ENCODE results near the gene CD27.
A peak's percentile ranks its signal among the peaks of the same experiment; 100 is the strongest.
"Not testable (repeated sequence)": the region's sequence is repeated elsewhere in the genome, so short reads cannot be mapped to it uniquely, and the experiment has no call there.

The CD27 gene

GRCh38 chr12:6444704-6445688 is at the start of gene CD27:
Gene CD27, plus strand, starts transcription at chr12:6444955. Its CDS starts 141 bp downstream, at chr12:6445096.
- no peak for DNase-seq (ENCODE audit: low spot score)

- no peak for DNase-seq (ENCODE audit: low spot score)
Observed at GRCh38 chr12:6396031-6396430, 48.7 kb upstream of the CD27 start.

GRCh38 chr12:6399884-6400644 is 44.7 kb upstream of the CD27 start:
- no peak for DNase-seq (ENCODE audit: low spot score)

- DNase-seq (ENCODE audit: low spot score) = no peak
Observed at GRCh38 chr12:6404390-6404789, 40.4 kb upstream of the CD27 start.

- DNase-seq (ENCODE audit: low spot score) = no peak
Observed at GRCh38 chr12:6405963-6406362, 38.8 kb upstream of the CD27 start.

- no peak for DNase-seq (ENCODE audit: low spot score)
Observed at GRCh38 chr12:6407236-6407954, 37.4 kb upstream of the CD27 start.

- DNase-seq (ENCODE audit: low spot score) = peak; percentile 64
Observed at GRCh38 chr12:6416596-6416995, 28.2 kb upstream of the CD27 start.

GRCh38 chr12:6418796-6419195 is 26.0 kb upstream of the CD27 start:
- DNase-seq (ENCODE audit: low spot score) = no peak

GRCh38 chr12:6420364-6420763 is 24.4 kb upstream of the CD27 start:
- DNase-seq (ENCODE audit: low spot score) = no peak

- peak; percentile 96 for DNase-seq (ENCODE audit: low spot score)
Observed at GRCh38 chr12:6423267-6424007, 21.3 kb upstream of the CD27 start.

GRCh38 chr12:6424008-6424347 is 20.8 kb upstream of the CD27 start:
- DNase-seq (ENCODE audit: low spot score) = no peak

GRCh38 chr12:6424866-6425265 is 19.9 kb upstream of the CD27 start:
- no peak for DNase-seq (ENCODE audit: low spot score)

GRCh38 chr12:6425590-6426531 is 18.9 kb upstream of the CD27 start:
- no peak for DNase-seq (ENCODE audit: low spot score)

- no peak for DNase-seq (ENCODE audit: low spot score)
Observed at GRCh38 chr12:6426882-6427671, 17.7 kb upstream of the CD27 start.

GRCh38 chr12:6427796-6428195 is 17.0 kb upstream of the CD27 start:
- DNase-seq (ENCODE audit: low spot score) = not testable (repeated sequence)

- no peak for DNase-seq (ENCODE audit: low spot score)
Observed at GRCh38 chr12:6428326-6428725, 16.4 kb upstream of the CD27 start.

GRCh38 chr12:6430124-6430989 is 14.4 kb upstream of the CD27 start:
- peak; percentile 70 for DNase-seq (ENCODE audit: low spot score)

- no peak for DNase-seq (ENCODE audit: low spot score)
Observed at GRCh38 chr12:6432991-6433390, 11.8 kb upstream of the CD27 start.
